ENCODE results near the gene SPOCD1.

The SPOCD1 gene

GRCh38 chr1:31782421-31783410 lies 33.1 kb downstream of the SPOCD1 start:
- Histone ChIP-seq H3K4me3 (replicated peaks; ENCODE audit: insufficient read depth, low read length) (no peak overlapping the region), H3K27ac (replicated peaks) (no peak overlapping the region), H3K27me3 (ENCODE audit: insufficient read depth, poor library complexity, severe bottlenecking) (no peaks in the 10 kb centered on the region)
- DNase-seq (ENCODE audit: low read depth in 1 of 2, low spot score in 1 of 2), result no peak
- no peak for TF ChIP-seq CTCF (IDR thresholded peaks at IDR 0.05; ENCODE audit: insufficient read depth, low read length)
- no peak for TF ChIP-seq SPI1 (IDR thresholded peaks at IDR 0.05; ENCODE audit: borderline replicate concordance, low read depth)
- no peak for TF ChIP-seq GABPA (IDR thresholded peaks at IDR 0.05; ENCODE audit: low read depth)
- no peak for TF ChIP-seq POLR2AphosphoS5 (IDR thresholded peaks at IDR 0.05; ENCODE audit: low read depth)
- TF ChIP-seq REST (IDR thresholded peaks at IDR 0.05; ENCODE audit: insufficient replicate concordance, low read depth), result no peak

GRCh38 chr1:31781756-31782371 lies 34.0 kb downstream of the SPOCD1 start:
- Histone ChIP-seq H3K27me3 (ENCODE audit: insufficient read depth, poor library complexity, severe bottlenecking) (no peaks in the 10 kb centered on the region), H3K4me3 (replicated peaks; ENCODE audit: insufficient read depth, low read length) (no peak overlapping the region), H3K27ac (replicated peaks) (no peak overlapping the region)
- TF ChIP-seq POLR2AphosphoS5 (IDR thresholded peaks at IDR 0.05; ENCODE audit: low read depth), result no peak
- TF ChIP-seq REST (IDR thresholded peaks at IDR 0.05; ENCODE audit: insufficient replicate concordance, low read depth), result no peak
- TF ChIP-seq CTCF (IDR thresholded peaks at IDR 0.05; ENCODE audit: insufficient read depth, low read length), result no peak
- no peak for TF ChIP-seq SPI1 (IDR thresholded peaks at IDR 0.05; ENCODE audit: borderline replicate concordance, low read depth)
- TF ChIP-seq GABPA (IDR thresholded peaks at IDR 0.05; ENCODE audit: low read depth), result no peak
- no peak for DNase-seq (ENCODE audit: low read depth in 1 of 2, low spot score in 1 of 2)

GRCh38 chr1:31781138-31781755 lies 34.6 kb downstream of the SPOCD1 start:
- TF ChIP-seq REST (IDR thresholded peaks at IDR 0.05; ENCODE audit: insufficient replicate concordance, low read depth), result no peak
- no peak for TF ChIP-seq GABPA (IDR thresholded peaks at IDR 0.05; ENCODE audit: low read depth)
- TF ChIP-seq POLR2AphosphoS5 (IDR thresholded peaks at IDR 0.05; ENCODE audit: low read depth), result no peak
- TF ChIP-seq CTCF (IDR thresholded peaks at IDR 0.05; ENCODE audit: insufficient read depth, low read length), result no peak
- no peak for TF ChIP-seq SPI1 (IDR thresholded peaks at IDR 0.05; ENCODE audit: borderline replicate concordance, low read depth)
- no peak overlapping the region for H3K4me3 ChIP-seq (replicated peaks; ENCODE audit: insufficient read depth, low read length)

More at GRCh38 chr1:31781138-31781755, 34.6 kb downstream of the SPOCD1 start:
- Histone ChIP-seq H3K27me3 (ENCODE audit: insufficient read depth, poor library complexity, severe bottlenecking) (peaks cover 3% of the 10 kb centered on the region), H3K27ac (replicated peaks) (no peak overlapping the region)
- DNase-seq (ENCODE audit: low read depth in 1 of 2, low spot score in 1 of 2), result no peak

All from HL-60 (cell line).